AG08395 (cell line): ENCODE results near the gene NKX2-3.

Experiments used
- DNase-seq: peaks from one replicate; pipeline ENCODE4 v3.0.0; 2012; ENCODE audit warnings: mixed read lengths, low spot score

NKX2-3 gene

GRCh38 chr10:99539120-99539519 lies 6.4 kb downstream of the NKX2-3 start:
- DNase-seq: no peak

GRCh38 chr10:99539820-99540219 lies 7.1 kb downstream of the NKX2-3 start:
- no peak for DNase-seq

GRCh38 chr10:99540306-99540656 lies 7.5 kb downstream of the NKX2-3 start:
- no peak for DNase-seq

- no peak for DNase-seq
Measured at GRCh38 chr10:99540657-99541531, 8.2 kb downstream of the NKX2-3 start.

GRCh38 chr10:99544322-99544721 lies 11.6 kb downstream of the NKX2-3 start:
- DNase-seq: no peak

GRCh38 chr10:99548041-99548530 lies 15.3 kb downstream of the NKX2-3 start:
- peak; percentile 54 for DNase-seq

GRCh38 chr10:99551158-99551557 lies 18.4 kb downstream of the NKX2-3 start:
- peak; percentile 74 for DNase-seq

GRCh38 chr10:99551616-99552015 lies 18.9 kb downstream of the NKX2-3 start:
- DNase-seq: no peak

GRCh38 chr10:99555371-99555770 lies 22.6 kb downstream of the NKX2-3 start:
- DNase-seq: no peak

- DNase-seq: no peak
Measured at GRCh38 chr10:99555825-99556523, 23.2 kb downstream of the NKX2-3 start.

GRCh38 chr10:99557044-99557443 lies 24.3 kb downstream of the NKX2-3 start:
- DNase-seq: no peak

- DNase-seq: no peak
Measured at GRCh38 chr10:99558708-99559107, 26.0 kb downstream of the NKX2-3 start.

GRCh38 chr10:99560277-99561126 lies 27.8 kb downstream of the NKX2-3 start:
- DNase-seq: peak; percentile 66

GRCh38 chr10:99562631-99563030 lies 29.9 kb downstream of the NKX2-3 start:
- DNase-seq: no peak

- DNase-seq: no peak
Measured at GRCh38 chr10:99564361-99564760, 31.6 kb downstream of the NKX2-3 start.

- no peak for DNase-seq
Measured at GRCh38 chr10:99565166-99565565, 32.4 kb downstream of the NKX2-3 start.

GRCh38 chr10:99569253-99569939 lies 36.7 kb downstream of the NKX2-3 start:
- DNase-seq: no peak

GRCh38 chr10:99569961-99570360 lies 37.2 kb downstream of the NKX2-3 start:
- no peak for DNase-seq

GRCh38 chr10:99571816-99572215 lies 39.1 kb downstream of the NKX2-3 start:
- no peak for DNase-seq

- no peak for DNase-seq
Measured at GRCh38 chr10:99573790-99574189, 41.0 kb downstream of the NKX2-3 start.

- DNase-seq: no peak
Measured at GRCh38 chr10:99579971-99580370, 47.2 kb downstream of the NKX2-3 start.
